A549 (cell line): Measurements from ENCODE around the gene THY1. TPM values are rescaled to one million over a fixed set of nuclear protein-coding genes. Genes with fewer than 3 reads are reported as not detected.
"Not testable (repeated sequence)": the region's sequence is repeated elsewhere in the genome, so short reads cannot be mapped to it uniquely, and the experiment has no call there.

Experiments
- ATAC-seq, 2 experiments: fragments of 200-7000 bp in 1 of 2; fragments of >200 bp in 1 of 2; cut with Nextera tagmentation in 1 of 2; cut with Tn5 transposase in 1 of 2; 3 replicates each; pipeline versions ENCODE4 v1.8.0 to v1.9.1; 2018 to 2020; ENCODE audit warnings: mild to moderate bottlenecking in 1 of 2, moderate library complexity in 1 of 2
- CTCF ChIA-PET: fragments of 300-600 bp; sonication (Branson Sonifier 250); formaldehyde crosslinking; extraction: SDS; loops from one replicate; lab custom pipeline; 2021; ENCODE audit warnings: antibody characterized with exemption, inconsistent platforms; lab: Yijun Ruan, JAX
- POLR2A ChIA-PET: fragments of 350-600 bp; formaldehyde crosslinking; extraction: SDS; loops from one replicate; lab custom pipeline; 2021; ENCODE audit warnings: antibody characterized with exemption, inconsistent platforms; lab: Yijun Ruan, JAX
- DNase-seq, 2 experiments: peaks; one replicate each; pipeline versions ENCODE4 v3.0.0 to v3.0.0-alpha.2; 2011 to 2016; ENCODE audit warnings: low read depth in 1 of 2, low spot score in 1 of 2
- FAIRE-seq: peaks from 2 replicates; lab custom pipeline; 2011; peaks lifted over from hg19 to GRCh38; lab: Jason Lieb, UNC
- H3K27ac ChIP-seq, 2 experiments: fragments of >200 bp; sonication (Bioruptor Twin); formaldehyde crosslinking; 3 replicates each; pipeline ENCODE4 v1.5.1; 2016 to 2017
- H3K4me1 ChIP-seq: fragments of >200 bp; sonication (Bioruptor Twin); formaldehyde crosslinking; 3 replicates; pipeline ENCODE4 v1.6.1; 2016
- H3K4me2 ChIP-seq: fragments of >200 bp; sonication (Bioruptor Twin); formaldehyde crosslinking; 3 replicates; pipeline ENCODE4 v1.6.1; 2016
- H3K4me3 ChIP-seq: fragments of >200 bp; sonication (Bioruptor Twin); formaldehyde crosslinking; 3 replicates; pipeline ENCODE4 v1.5.1; 2016
- H3K9me3 ChIP-seq: fragments of >200 bp; sonication (Bioruptor Twin); formaldehyde crosslinking; 3 replicates; pipeline ENCODE4 v1.6.1; 2016
- CEBPB ChIP-seq, 2 experiments: fragments of >200 bp in 1 of 2; sonication (Bioruptor Twin) in 1 of 2; formaldehyde crosslinking in 1 of 2; IDR thresholded peaks; 2 replicates each; pipeline ENCODE4 v1.6.1; 2012 to 2016
- CHD4 ChIP-seq: fragments of 200-600 bp; sonication (generic); IDR thresholded peaks from 2 replicates; pipeline ENCODE4 v1.6.1; 2016; ENCODE audit warnings: antibody characterized with exemption, mild to moderate bottlenecking, borderline replicate concordance
- EHF ChIP-seq: fragments of 250-450 bp; sonication (Bioruptor Pico); IDR thresholded peaks from 2 replicates; pipeline ENCODE4 v1.5.0; 2020; ENCODE audit warnings: mild to moderate bottlenecking
- EP300 ChIP-seq, 2 experiments: fragments of >200 bp; sonication (Bioruptor Twin); formaldehyde crosslinking; IDR thresholded peaks; 2 replicates in 1 of 2; 3 replicates in 1 of 2; pipeline ENCODE4 v1.6.1; 2016 to 2017
- FOSB ChIP-seq: fragments of 250-450 bp; sonication (Bioruptor Pico); IDR thresholded peaks from 2 replicates; pipeline ENCODE4 v1.5.0; 2020; ENCODE audit warnings: mild to moderate bottlenecking, moderate library complexity
- HDAC2 ChIP-seq: fragments of 200-600 bp; sonication (generic); IDR thresholded peaks from 2 replicates; pipeline ENCODE4 v1.6.1; 2016
- MAFK ChIP-seq: fragments of 450-650 bp; IDR thresholded peaks from 2 replicates; pipeline ENCODE4 v1.6.1; 2014; ENCODE audit not compliant: partially characterized antibody
- MAZ ChIP-seq: fragments of 150-350 bp; IDR thresholded peaks from 2 replicates; pipeline ENCODE4 v1.6.1; 2014; ENCODE audit warnings: antibody characterized with exemption, low read depth, low read length, borderline replicate concordance
- NPAS2 ChIP-seq: fragments of 250-450 bp; sonication (Bioruptor Pico); IDR thresholded peaks from 2 replicates; pipeline ENCODE4 v1.8.0; 2022; ENCODE audit warnings: mild to moderate bottlenecking, moderate library complexity, borderline replicate concordance
- NR3C1 ChIP-seq: fragments of >200 bp; sonication (Bioruptor Twin); formaldehyde crosslinking; IDR thresholded peaks from 3 replicates; pipeline ENCODE4 v1.6.1; 2017
- POLR2AphosphoS2 ChIP-seq: conservative IDR thresholded peaks from 2 replicates; pipeline ENCODE4 v1.6.1; 2012; ENCODE audit warnings: low read length, improper control_type of control experiment, inconsistent platforms
- RAD21 ChIP-seq, 2 experiments: fragments of >200 bp in 1 of 2; sonication (Bioruptor Twin) in 1 of 2; formaldehyde crosslinking in 1 of 2; IDR thresholded peaks in 1 of 2; conservative IDR thresholded peaks in 1 of 2; 2 replicates in 1 of 2; 3 replicates in 1 of 2; pipeline ENCODE4 v1.6.1; 2012 to 2018; ENCODE audit warnings: inconsistent platforms in 1 of 2
- RNF2 ChIP-seq: fragments of 200-600 bp; sonication (generic); IDR thresholded peaks from 2 replicates; pipeline ENCODE4 v1.6.1; 2016; ENCODE audit warnings: low read depth, mild to moderate bottlenecking, antibody characterized with exemption, moderate library complexity, borderline replicate concordance
- TP53 ChIP-seq: fragments of 250-450 bp; sonication (Bioruptor Pico); IDR thresholded peaks from 2 replicates; pipeline ENCODE4 v1.5.0; 2021; ENCODE audit warnings: mild to moderate bottlenecking, moderate library complexity
- WGBS: methylation state at CpG from one replicate; pipeline ENCODE4 v1.1.6; 2017; ENCODE audit errors: missing lambda C conversion rate; 5-methylcytosine and 5-hydroxymethylcytosine counted together
- polyA plus RNA-seq, 4 experiments: library from polyadenylated mRNA; depleted of rRNA in 3 of 4; stranded (reverse); fragments of >200 nt; fragmentation: RNase III in 1 of 4; extraction: RNeasy Plus Mini Kit Qiagen cat#74134 plus additional on column Dnase treatment in 1 of 4; gene quantifications; 2 replicates in 3 of 4; 3 replicates in 1 of 4; pipeline ENCODE4 v1.2.3, GENCODE V29; 2011 to 2017
- TF ChIP-seq, protein P1 (sequence below): fragments of 200-600 bp; sonication (generic); IDR thresholded peaks from 2 replicates; pipeline ENCODE4 v1.6.1; 2016; ENCODE audit warnings: antibody characterized with exemption, mild to moderate bottlenecking, moderate library complexity
- TF ChIP-seq, protein P2 (sequence below): fragments of 450-650 bp; IDR thresholded peaks from 2 replicates; pipeline ENCODE4 v1.6.1; 2014; ENCODE audit warnings: antibody characterized with exemption
- TF ChIP-seq, protein P3 (sequence below): fragments of >200 bp; sonication (Bioruptor Twin); formaldehyde crosslinking; IDR thresholded peaks from 3 replicates; pipeline ENCODE4 v1.5.1; 2016

Gene THY1
- polyA plus RNA-seq, 2 of the 4 experiments (the other 2 are of a cell fraction), result 7.1 to 19.9 TPM

DNA sequence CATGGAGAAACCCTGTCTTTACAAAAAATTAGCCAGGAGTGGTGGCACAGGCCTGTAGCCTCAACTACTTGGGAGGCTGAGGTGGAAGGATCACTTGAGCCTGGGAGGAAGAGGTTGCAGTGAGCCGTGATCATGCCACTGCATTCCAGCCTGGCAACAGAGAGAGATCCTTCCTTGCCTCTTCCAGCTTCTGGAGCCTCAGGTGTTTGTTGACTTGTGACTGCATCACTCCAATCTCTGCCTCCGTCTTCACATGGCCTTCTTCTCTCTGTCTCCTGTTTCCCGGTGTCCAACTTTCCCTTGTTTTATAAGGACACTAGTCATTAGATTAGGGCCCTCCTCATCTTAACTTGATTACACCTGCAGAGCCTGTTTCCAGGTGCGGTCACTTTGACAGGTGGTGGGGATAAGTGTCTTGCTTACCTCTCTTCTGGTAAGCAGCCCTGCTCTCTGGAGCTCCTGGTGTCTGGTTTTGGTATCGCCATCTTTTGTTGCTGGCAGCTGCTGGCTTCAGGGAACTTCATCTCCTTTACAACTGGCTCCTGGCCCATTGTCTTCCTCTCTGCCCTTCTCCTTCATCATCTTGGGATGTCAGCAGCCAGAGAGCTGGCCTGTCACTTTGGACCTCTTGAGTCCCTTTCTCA is 33.2 kb downstream of the THY1 start:
- DNase-seq (peak in 1 of 2 experiments; percentile 40), FAIRE-seq (no peak), ATAC-seq (peak; percentile 47 to 76; a peak in 3 of 6 replicates)
- POLR2A ChIA-PET, result no interaction called here
- no peaks in the 10 kb centered on the region for H3K4me1 ChIP-seq
- H3K4me2 ChIP-seq, result no peak overlapping the region
- TF ChIP-seq TP53 (CRISPR knock-in tag) (no peak), RAD21 (conservative IDR thresholded peaks at IDR 0.05 in 1 of 2, IDR thresholded peaks at IDR 0.05 in 1 of 2) (0 out of 5 replicates have a peak, but pooled peaks of 1 of the 2 experiments have one; percentile 6)
- TF ChIP-seq, all 56 proteins: peak for 1
- CTCF ChIA-PET, result interaction anchor here (0.7 to 1.2 kb wide), 2 partner anchors 13 to 16 kb away, joined by 3 read pairs; no protein-coding TSS in a partner anchor
- 78% methylated on average over 5 of the region's 5 CpGs for WGBS
- Histone ChIP-seq H3K9me3 (no peaks in the 10 kb centered on the region), H3K4me3 (no peak overlapping the region), H3K27ac (no peak overlapping the region)

DNA sequence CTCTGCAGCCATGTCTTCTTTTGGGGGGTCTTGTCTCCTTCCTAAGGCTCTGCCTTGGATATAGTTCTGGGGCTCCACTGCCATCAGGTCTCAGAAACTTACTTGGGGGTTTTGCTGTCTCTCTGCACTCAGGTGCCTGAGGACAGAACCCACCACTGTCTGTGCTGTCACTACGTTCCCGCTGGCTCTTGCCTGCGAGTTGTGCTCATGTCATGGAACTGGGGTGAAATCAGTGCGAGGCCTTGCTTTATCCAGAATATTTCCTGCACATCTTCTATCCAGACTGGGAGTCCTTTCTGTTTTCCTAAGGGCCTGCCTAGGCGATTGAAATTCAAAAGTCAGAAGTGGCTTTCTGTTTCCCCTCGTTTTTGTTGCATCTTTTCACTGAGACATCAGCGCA is 34.9 kb downstream of the THY1 start:
- FAIRE-seq (no peak), ATAC-seq (no peak)
- no peaks in the 10 kb centered on the region for H3K4me1 ChIP-seq

DNA sequence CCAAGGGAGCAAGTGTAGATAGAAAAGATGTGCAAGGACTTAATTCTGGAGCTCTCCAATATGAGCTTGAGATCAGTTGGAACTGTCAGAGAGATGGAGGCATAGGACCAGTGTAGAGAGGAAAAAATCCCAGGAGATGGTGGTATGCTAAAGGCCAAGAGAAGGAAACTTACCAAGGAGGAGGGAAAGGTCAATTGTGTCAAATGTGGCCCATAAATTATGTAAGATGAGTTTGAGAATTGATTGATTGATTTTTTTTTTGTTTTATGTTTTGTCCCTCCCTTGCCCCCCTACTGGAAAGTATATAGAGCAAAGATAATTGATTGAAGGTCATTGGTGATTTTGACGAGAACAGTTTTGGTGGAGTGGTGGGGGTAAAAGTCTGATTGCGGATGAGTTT is 38.6 kb downstream of the THY1 start:
- TF ChIP-seq FOSB (CRISPR knock-in tag), result no peak
- no peak for TF ChIP-seq EP300 (IDR thresholded peaks at IDR 0.05)
- no peak for TF ChIP-seq TP53 (CRISPR knock-in tag)
- no peak for TF ChIP-seq POLR2AphosphoS2
- TF ChIP-seq, protein P1, sequence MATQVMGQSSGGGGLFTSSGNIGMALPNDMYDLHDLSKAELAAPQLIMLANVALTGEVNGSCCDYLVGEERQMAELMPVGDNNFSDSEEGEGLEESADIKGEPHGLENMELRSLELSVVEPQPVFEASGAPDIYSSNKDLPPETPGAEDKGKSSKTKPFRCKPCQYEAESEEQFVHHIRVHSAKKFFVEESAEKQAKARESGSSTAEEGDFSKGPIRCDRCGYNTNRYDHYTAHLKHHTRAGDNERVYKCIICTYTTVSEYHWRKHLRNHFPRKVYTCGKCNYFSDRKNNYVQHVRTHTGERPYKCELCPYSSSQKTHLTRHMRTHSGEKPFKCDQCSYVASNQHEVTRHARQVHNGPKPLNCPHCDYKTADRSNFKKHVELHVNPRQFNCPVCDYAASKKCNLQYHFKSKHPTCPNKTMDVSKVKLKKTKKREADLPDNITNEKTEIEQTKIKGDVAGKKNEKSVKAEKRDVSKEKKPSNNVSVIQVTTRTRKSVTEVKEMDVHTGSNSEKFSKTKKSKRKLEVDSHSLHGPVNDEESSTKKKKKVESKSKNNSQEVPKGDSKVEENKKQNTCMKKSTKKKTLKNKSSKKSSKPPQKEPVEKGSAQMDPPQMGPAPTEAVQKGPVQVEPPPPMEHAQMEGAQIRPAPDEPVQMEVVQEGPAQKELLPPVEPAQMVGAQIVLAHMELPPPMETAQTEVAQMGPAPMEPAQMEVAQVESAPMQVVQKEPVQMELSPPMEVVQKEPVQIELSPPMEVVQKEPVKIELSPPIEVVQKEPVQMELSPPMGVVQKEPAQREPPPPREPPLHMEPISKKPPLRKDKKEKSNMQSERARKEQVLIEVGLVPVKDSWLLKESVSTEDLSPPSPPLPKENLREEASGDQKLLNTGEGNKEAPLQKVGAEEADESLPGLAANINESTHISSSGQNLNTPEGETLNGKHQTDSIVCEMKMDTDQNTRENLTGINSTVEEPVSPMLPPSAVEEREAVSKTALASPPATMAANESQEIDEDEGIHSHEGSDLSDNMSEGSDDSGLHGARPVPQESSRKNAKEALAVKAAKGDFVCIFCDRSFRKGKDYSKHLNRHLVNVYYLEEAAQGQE, result no peak
- no peak for TF ChIP-seq EHF
- TF ChIP-seq, protein P2, sequence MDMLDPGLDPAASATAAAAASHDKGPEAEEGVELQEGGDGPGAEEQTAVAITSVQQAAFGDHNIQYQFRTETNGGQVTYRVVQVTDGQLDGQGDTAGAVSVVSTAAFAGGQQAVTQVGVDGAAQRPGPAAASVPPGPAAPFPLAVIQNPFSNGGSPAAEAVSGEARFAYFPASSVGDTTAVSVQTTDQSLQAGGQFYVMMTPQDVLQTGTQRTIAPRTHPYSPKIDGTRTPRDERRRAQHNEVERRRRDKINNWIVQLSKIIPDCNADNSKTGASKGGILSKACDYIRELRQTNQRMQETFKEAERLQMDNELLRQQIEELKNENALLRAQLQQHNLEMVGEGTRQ, result no peak
- TF ChIP-seq MAZ, result no peak
- no peak for TF ChIP-seq NPAS2 (CRISPR knock-in tag)
- no peak for TF ChIP-seq CHD4
- TF ChIP-seq, protein P3, sequence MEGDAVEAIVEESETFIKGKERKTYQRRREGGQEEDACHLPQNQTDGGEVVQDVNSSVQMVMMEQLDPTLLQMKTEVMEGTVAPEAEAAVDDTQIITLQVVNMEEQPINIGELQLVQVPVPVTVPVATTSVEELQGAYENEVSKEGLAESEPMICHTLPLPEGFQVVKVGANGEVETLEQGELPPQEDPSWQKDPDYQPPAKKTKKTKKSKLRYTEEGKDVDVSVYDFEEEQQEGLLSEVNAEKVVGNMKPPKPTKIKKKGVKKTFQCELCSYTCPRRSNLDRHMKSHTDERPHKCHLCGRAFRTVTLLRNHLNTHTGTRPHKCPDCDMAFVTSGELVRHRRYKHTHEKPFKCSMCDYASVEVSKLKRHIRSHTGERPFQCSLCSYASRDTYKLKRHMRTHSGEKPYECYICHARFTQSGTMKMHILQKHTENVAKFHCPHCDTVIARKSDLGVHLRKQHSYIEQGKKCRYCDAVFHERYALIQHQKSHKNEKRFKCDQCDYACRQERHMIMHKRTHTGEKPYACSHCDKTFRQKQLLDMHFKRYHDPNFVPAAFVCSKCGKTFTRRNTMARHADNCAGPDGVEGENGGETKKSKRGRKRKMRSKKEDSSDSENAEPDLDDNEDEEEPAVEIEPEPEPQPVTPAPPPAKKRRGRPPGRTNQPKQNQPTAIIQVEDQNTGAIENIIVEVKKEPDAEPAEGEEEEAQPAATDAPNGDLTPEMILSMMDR, result no peak
- TF ChIP-seq RNF2, result no peak
- TF ChIP-seq MAFK, result no peak
- TF ChIP-seq HDAC2, result no peak
- no peak for TF ChIP-seq CEBPB (IDR thresholded peaks at IDR 0.05)
- FAIRE-seq (no peak), ATAC-seq (no peak), DNase-seq (no peak)
- no peaks in the 10 kb centered on the region for H3K9me3 ChIP-seq
- no peak overlapping the region for H3K27ac ChIP-seq
- CTCF ChIA-PET, result interaction anchor here (0.9 to 20.0 kb wide), 7 partner anchors 11 to 724 kb away, joined by 3 to 341 read pairs (median 4); no protein-coding TSS in a partner anchor
- H3K4me3 ChIP-seq, result no peak overlapping the region
- no peak overlapping the region for H3K4me2 ChIP-seq
- POLR2A ChIA-PET, result no interaction called here
- H3K4me1 ChIP-seq, result peaks cover 4% of the 10 kb centered on the region; the same call in 1 of the 3 replicates
- WGBS, result 91% methylated on average over 2 of the region's 2 CpGs

More for the DNA sequence above, 34.9 kb downstream of the THY1 start:
- WGBS, result 75% methylated on average over 7 of the region's 7 CpGs
- ChIA-PET CTCF (interaction anchor here (1.3 to 1.7 kb wide), 2 partner anchors 14 to 86 kb away, joined by 3 to 5 read pairs; no protein-coding TSS in a partner anchor), POLR2A (no interaction called here)
- H3K4me3 ChIP-seq, result no peak overlapping the region
- H3K4me2 ChIP-seq, result no peak overlapping the region
- TF ChIP-seq NR3C1, result no peak
- TF ChIP-seq, all 56 proteins: peak for 0
- H3K9me3 ChIP-seq, result no peaks in the 10 kb centered on the region
- no peak overlapping the region for H3K27ac ChIP-seq
- DNase-seq, result no peak

DNA sequence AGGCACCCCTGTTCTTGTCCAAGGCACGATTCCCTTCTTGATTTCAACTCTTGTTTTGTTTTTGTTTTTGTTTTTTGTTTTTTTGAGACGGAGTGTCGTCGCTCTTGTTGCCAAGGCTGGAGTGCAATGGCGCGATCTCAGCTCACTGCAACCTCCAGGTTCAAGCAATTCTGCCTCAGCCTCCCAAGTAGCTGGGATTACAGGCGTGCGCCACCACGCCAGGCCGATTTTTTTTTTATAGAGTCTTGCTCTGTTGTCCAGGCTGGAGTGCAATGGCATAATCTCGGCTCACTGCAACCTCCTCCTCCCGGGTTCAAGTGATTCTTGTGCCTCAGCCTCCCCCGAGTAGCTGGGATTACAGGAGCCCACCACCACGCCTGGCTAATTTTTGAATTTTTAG is 40.5 kb downstream of the THY1 start:
- ATAC-seq, H3K4me1 ChIP-seq, H3K27ac ChIP-seq, POLR2A ChIA-PET, H3K9me3 ChIP-seq, DNase-seq, FAIRE-seq, H3K4me3 ChIP-seq: not testable (repeated sequence)
- peak overlapping the region; percentile 84 for H3K4me2 ChIP-seq
- CTCF ChIA-PET, result interaction anchor here (0.8 to 20.0 kb wide), 17 partner anchors 9 to 94 kb away, joined by 3 to 341 read pairs (median 8); no protein-coding TSS in a partner anchor
- WGBS, result 77% methylated on average over 14 of the region's 14 CpGs
